Inflammatory macrophage (primary cell): ENCODE data around the gene OGFR.

Experiments used
- DNase-seq, 2 donors: peaks; one replicate each; pipeline ENCODE4 v3.0.0-alpha.2; 2020 to 2022

The OGFR gene

GRCh38 chr20:62825986-62826645 is 21.5 kb downstream of the OGFR start:
- DNase-seq: peak; percentile 37 to 45

DNA sequence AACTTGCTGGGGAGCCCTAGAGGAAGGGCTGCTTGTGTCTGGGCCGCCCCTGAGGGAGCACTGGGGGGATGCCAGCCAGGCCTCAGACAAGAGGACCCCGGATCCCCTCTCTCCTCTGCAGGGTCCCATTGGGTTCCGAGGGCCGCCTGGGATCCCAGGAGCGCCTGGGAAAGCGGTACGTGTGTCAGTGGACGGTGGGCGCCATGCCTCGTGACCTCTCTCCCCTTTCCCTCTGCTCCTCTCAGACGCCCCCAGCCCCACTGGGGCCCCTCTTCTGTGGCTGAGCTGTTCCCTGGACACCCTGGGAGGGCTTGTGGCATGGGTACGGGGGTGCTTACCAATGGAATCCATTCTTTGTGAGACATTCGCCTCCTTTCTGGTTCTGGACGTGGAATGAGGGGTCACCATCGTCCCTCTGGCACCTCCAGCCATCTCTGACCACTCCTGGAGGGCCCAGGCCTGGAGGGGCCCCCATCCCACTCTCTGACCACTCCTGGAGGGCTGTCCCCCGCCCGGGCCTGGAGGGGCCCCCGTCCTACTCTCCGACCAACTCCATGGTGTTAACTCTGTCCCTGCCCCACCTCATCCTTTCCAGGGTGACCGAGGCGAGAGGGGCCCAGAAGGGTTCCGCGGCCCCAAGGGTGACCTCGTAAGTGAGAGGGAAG is 22.1 kb downstream of the OGFR start:
- no peak for DNase-seq

DNA sequence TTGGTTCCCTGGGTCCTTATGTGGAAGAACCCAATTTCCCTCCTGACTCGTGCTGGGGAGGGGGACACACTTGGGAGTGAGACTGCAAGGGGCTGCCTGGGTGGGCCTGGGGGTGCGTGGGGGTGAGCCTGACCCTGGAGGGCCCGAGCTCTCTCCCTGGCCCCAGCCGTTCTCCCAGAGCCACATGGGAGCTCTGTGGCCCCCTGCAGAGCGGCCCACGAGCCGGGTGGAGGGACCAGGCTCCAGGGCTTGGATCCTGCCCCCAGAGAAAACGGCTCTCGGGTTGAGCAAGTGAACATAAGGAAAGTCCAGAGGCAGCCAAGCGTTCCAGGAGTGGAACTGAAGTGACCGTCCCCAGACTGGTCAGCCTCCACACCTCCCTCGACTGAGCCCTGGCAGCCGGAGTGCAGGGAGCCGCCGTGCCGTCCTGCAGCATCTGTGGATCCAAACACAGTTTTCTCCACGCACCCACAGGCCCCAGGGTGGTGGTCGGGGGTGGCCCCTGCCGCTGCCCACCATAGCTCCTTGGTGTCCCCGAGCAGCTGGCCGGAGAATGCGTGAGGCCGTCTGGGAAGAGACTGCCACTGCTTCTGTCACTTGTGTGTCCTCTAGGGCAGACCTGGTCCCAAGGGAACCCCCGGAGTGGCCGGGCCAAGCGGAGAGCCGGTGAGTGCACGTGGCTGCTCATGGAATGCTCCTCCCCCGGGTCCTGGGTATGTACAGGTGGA is 22.8 kb downstream of the OGFR start:
- DNase-seq: no peak

DNA sequence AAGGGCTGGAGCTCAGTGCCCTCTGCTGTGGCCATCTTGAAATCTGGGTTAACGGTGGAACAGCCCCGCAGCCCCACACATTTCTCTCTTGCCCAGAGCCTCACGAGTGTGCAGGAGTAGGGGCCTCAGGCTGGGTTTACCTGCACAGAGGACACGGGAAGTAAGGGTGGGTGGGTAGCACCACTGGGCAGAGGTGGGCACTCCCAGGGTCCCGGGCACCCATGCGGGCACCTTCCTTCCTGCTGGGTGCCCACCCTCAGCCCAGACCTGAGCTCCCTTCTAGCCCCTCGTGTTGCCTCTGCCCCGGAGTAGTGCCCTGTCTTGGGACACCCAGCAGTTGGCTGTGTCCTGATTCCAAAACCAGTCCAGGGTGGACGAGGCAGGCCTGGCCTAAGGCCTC is 23.4 kb downstream of the OGFR start:
- DNase-seq: no peak

DNA sequence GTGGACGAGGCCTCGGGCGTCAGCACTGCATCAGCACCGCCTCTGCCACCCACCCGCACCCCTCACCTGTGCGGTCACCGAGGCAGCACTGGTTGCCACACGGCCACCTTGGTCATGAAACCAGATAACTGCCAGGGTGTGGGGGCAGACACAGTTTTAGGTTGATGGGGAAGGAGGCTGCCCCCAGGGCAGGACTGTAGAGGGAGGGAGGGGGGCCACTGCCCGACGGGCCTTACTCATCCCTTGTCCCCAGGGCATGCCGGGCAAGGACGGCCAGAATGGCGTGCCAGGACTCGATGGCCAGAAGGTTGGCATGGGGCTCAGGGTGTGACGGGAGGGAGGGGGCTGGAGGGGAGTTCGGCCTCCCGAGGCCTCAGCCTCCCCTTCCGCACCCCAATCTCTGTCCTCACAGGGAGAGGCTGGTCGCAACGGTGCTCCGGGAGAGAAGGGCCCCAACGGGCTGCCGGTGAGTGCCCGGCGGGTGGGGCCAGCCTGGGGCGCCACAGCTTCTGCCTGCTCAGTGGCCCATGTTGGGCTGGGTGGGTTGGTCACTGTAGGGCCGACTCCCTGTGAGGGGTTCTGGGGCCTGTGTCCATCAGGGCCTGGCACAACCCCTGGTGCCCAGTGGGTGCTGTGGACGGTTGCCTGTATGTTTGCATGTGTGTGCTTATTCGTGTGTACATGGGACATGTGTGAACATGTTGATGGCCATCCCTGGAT is 24.0 kb downstream of the OGFR start:
- DNase-seq: no peak

DNA sequence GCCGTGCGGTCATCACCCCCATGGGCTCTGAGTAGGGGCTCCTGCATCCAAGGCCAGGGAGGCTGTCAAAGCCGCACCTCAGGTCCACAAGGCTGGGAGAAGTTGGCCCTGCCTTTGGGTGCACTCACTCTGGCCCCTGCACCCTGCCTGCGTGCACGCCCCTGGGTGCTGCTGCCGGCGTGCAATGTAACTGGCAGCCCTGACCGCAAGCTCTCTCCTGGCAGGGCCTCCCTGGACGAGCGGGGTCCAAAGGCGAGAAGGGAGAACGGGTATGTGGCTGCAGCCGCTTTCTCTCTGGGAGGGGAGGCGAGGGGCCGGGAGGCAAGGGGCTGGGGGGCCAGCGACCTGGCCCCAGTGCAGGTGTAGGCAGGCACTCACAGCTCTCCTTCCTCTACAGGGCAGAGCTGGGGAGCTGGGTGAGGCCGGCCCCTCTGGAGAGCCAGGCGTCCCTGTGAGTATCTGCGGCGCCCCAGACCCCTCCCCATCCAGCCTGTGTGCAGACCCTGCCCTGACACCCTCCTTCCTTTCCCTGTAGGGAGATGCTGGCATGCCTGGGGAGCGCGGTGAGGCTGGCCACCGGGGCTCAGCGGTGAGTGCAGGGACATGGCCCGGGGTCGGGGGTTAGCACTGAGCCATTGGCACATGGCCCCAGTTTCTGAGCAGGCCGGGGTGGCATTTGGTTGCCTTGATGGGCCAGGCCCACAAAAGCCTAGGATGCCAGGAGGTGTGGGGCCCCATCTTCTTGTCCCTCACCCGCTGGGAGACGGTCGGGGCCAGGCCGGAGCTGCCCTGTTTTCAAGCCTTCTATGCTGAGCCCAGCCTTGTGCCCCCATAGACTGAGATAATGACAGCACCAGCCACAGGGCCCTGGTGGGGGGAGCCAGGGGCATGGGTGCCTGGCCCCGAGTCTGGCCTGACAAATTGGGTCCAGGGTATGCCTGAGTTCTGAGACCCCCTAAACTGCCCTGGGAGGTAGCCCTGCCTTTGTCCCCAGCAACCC is 24.9 kb downstream of the OGFR start:
- no peak for DNase-seq

DNA sequence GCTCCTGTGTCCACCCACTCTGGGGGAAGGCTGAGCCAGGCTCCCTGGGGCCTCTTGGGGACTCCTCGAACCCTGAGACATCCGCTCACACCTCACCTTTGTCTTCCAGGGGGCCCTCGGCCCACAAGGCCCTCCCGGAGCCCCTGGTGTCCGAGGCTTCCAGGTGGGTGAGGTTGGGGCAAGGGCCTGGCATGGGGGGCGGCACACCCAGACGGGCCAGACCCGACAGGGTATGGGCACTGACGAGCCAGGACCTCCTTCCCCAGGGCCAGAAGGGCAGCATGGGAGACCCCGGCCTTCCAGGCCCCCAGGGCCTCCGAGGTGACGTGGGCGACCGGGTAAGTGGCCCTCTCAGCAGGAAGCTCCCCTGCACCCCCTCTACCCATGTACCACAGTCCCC is 25.6 kb downstream of the OGFR start:
- no peak for DNase-seq

GRCh38 chr20:62830821-62831220 is 26.2 kb downstream of the OGFR start:
- DNase-seq: no peak

- no peak for DNase-seq
Measured at GRCh38 chr20:62831361-62831788, 26.7 kb downstream of the OGFR start.

DNA sequence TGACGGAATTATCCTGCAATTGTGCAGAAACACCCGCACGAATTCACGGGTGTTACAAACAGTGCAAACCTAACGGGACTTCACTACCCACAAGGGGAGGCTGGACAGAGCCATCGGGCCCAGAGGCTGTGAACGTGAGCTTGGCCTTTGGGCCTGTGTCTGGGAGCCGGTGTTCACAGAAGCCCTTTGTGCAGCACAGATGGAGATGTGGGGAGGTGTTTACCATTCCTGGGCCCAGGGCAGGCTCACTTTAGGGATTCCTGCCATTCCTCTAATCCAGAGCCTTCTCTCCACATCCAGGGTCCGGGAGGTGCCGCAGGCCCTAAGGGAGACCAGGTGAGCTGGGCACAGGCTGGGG is 27.2 kb downstream of the OGFR start:
- no peak for DNase-seq

DNA sequence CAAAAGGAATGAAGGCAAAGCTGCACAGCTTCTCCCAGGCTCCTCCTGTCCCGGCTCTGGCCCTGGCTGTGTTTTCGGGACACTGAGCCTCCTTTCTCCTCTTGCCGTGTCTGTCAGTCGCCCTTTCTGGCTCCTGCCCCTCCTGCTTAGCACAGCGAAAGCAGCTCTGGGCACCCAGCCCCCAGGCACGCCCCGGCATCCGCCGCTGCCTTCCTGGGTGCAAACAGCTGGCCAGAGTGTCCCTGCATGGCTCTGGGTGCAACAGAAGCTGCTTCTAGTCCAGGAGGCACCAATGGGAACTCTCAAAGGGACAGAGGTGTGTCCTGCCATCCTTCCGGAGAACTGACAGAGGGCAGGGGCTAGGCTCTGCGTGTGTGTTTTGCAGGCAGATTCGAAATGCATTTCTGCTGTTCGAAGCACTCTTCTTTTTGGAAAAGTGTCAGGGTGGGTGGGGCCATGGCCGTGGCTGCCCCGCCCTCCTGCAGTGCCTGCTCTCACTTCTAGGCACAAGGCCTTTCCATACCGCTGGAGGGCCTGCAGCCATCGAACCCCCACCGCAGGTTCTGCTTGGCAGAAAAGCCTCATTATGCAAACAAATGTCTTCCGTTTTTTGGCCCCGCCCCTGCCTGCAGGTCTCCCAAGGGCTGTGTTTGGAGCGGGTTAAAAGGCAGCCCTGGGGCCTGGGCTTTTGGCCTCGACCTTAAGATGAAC is 27.7 kb downstream of the OGFR start:
- DNase-seq: peak; percentile 85 to 94

DNA sequence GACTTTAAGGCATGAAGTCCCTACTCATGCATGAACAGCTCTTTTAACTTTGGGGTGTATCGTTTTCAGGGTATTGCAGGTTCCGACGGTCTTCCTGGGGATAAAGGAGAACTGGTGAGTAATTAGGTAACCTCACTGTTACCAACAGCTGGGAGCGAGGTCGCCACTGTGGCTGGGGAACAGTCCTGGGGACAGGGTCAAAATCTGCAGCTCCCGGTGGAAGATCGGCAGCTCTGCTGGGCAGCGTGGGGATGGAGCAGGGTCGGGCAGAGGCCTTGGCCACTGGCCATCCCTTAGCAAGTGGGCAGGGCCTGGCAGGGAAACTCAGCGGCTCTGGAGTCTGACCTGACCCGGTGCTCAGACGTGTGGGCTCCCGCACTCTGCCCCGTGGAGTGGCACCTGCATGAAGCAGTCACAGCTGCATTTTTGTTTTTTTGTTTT is 28.3 kb downstream of the OGFR start:
- no peak for DNase-seq

DNA sequence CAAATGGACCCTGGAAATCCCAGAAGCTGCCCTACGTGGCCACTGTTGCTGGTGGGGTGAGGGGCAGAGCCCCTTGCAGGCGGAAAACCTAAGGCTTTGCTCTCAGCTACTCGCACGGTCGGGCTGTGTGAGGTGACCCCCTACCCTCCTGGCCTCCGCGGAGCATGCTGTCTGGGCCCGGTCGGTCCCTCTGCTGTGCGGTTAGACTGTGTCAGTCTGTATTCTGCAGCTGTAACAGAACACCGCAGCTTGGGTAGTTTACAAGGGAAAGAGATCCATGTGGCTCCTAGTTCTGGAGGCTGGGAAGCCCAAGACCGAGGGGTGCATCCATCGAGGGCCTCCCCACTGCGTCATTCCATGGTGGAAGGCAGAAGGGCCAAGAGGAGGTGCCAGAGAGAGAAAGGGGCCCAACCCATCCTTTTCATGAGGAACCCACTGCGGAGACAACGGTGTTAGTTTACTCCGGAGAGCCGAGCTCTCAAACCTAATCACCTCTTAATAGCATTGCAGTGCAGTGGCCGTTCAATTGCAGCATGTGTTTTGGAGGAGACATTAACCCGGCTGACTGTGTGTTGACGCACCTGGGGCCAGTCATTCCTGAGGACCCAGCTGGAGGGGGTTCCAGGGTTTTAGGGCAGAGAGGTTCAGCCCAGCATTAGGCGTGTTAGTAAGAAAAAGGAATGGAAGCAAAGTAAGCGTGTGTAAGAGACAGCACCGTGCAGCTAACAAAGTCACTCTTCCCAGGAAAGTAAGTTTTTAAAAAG is 30.5 kb downstream of the OGFR start:
- no peak for DNase-seq

GRCh38 chr20:62835931-62836861 is 31.6 kb downstream of the OGFR start:
- no peak for DNase-seq

GRCh38 chr20:62836967-62837490 is 32.4 kb downstream of the OGFR start:
- DNase-seq: no peak

DNA sequence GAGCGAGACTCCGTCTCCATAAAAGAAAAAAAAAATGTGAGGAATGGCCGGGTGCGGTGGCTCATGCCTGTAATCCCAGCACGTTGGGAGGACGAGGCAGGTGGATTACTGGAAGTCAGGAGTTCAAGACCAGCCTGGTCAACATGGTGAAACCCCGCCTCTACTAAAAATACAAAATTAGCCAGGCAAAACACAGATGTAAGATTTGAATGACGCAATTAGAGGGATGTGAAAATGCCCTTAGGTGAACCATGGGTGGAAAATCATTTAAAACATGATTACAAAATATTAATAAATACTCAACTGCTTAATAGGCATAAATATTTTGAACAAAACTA is 33.1 kb downstream of the OGFR start:
- no peak for DNase-seq

DNA sequence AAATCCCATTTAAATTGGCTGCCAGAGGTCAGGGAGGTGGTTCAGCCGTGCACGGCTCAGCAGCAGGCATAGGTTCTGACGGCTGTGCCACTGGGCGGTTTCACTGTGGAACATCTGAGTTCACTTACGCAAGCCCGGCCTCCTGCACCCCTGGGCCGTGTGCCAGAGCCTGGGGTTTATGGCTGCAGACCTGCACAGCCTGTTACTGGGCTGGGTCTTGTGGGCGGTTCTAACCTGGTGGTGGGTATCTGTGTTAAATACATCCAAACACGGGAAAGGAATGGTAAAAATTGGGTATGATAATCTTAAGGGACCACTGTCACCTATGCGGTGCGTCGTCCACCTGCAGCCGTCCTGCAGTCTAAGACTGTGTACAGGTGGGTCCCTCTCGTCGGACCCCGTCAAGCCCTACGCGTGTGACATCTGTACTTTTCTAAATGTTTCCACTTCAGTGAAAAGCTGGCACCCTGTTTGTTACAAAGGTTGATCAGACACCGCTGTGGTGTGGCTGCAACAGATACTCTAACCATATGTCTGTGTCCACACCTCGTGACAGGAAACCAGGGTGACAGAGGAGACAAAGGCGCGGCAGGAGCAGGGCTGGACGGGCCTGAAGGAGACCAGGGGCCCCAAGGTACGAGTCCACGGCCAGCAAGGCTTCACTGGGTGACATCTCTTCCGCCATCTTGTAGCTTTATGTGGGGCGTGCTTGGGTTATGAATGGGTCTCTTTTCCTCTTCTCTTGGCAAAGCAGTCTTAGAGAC is 33.7 kb downstream of the OGFR start:
- peak; percentile 22 to 32 for DNase-seq

DNA sequence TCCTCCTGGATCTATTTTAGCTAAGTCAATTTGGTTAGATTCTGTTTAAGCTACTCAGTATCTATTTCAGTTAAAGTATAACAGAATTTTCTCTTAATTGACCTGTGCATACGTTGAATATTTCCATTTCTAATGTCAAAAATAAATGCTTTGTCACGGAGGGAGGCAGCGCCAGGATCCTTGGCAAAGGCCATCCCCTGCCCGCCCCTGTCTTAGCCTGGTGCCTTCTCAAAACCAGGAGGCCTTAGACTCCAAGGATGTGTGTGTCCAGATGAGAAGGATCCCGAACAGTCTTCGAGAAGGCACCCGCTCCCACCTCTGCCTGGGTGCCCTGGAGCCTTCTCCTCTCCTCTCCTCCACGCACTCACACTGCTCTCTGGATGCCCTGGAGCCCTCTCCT is 34.6 kb downstream of the OGFR start:
- no peak for DNase-seq
